Vagina (tissue), 2 donors: ENCODE data around the gene PRRX1.

Experiments used
- CTCF ChIP-seq, 3 experiments: fragments of 450-650 bp in 2 of 3; fragments of 200-600 bp in 1 of 3; sonication (generic) in 1 of 3; IDR thresholded peaks; one replicate each; pipeline ENCODE4 v1.5.1; 2017 to 2019; ENCODE audit warnings: antibody characterized with exemption in 3 of 3, mild to moderate bottlenecking in 2 of 3, moderate library complexity in 2 of 3
- POLR2A ChIP-seq, 2 donors: fragments of 450-650 bp; IDR thresholded peaks; one replicate each; pipeline ENCODE4 v1.6.1; 2017; ENCODE audit warnings: antibody characterized with exemption in 2 of 2, mild to moderate bottlenecking in 2 of 2, moderate library complexity in 2 of 2

GRCh38 chr1:170678027-170678600 is 14.2 kb downstream of the PRRX1 start:
- no peak for TF ChIP-seq CTCF (IDR thresholded peaks at IDR 0.05)
- no peak for TF ChIP-seq POLR2A (IDR thresholded peaks at IDR 0.05)
